Measurements from ENCODE around the gene PRKCE. TPM values are rescaled to one million over a fixed set of nuclear protein-coding genes. Genes with fewer than 3 reads are reported as not detected.

PRKCE gene
- total and polyA plus RNA-seq, 2 donors (not counting 3 experiments of a cell fraction or from before 2014, with no cell fraction given) = 27.9 to 33.9 TPM

DNA sequence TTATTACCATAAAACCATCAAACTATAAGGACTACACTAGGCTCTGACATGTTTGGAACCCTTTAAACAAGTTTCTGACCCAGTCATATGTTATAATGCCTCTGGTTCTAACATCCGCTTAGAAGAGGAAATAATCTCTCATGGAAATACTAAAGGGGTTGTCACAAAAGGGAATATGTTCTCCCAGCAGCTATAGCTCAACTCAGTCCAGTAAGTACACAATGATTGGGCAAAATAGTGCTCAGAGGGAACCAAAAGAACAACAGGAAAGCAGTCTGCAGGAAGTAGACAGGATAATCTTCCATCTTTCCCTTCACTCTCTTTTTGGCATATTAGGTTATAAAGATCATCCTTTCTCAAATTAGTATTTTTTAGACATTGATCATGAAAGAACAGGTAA is 44.7 kb upstream of the PRKCE start:
- H2AFZ ChIP-seq (ENCODE audit: low read depth, low read length) = no peak overlapping the region
- DNase-seq (ENCODE audit: low read depth, low spot score) (peak; percentile 29), FAIRE-seq (peak; percentile 80)
- TF ChIP-seq POLR2AphosphoS5 (IDR thresholded peaks at IDR 0.05; ENCODE audit: insufficient read depth, low read depth, low read length) = no peak
- no peak overlapping the region for H3K4me3 ChIP-seq (replicated peaks in 1 of 3; ENCODE audit: insufficient read depth in 1 of 3, low read depth in 1 of 3, low read length in 3 of 3)
- no peak overlapping the region for H3K9ac ChIP-seq (replicated peaks; ENCODE audit: extremely low read depth, insufficient read depth, low read length)
- H3K79me2 ChIP-seq (ENCODE audit: control insufficient read depth, insufficient read depth, low read length) = peaks cover 22% of the 10 kb centered on the region
- intact Hi-C loops (cut with micrococcal nuclease) (no loop called here), dilution Hi-C loops (cut with MboI; ENCODE audit: extremely low pct_ligation_motif_present, low sequenced_read_pairs) (no loop called here)
- BruUV-seq (replicated peaks) = no TSS peak
- peaks cover 25% of the 10 kb centered on the region for H3K4me1 ChIP-seq (ENCODE audit: control insufficient read depth, extremely low read depth, insufficient read depth, low read length)
- no peaks in the 10 kb centered on the region for H3K9me1 ChIP-seq (replicated peaks; ENCODE audit: control insufficient read depth, extremely low read depth, insufficient read depth, low read length)
- ChIA-PET CTCF (interaction anchor here (0.6 to 3.1 kb wide), 8 partner anchors 11 to 625 kb away, joined by 3 to 35 read pairs (median 5); no protein-coding TSS in a partner anchor), POLR2A (no interaction called here)
- peaks cover under 1% of the 10 kb centered on the region in 2 experiments for H3K36me3 ChIP-seq (ENCODE audit: control insufficient read depth in 2 of 2, extremely low read depth in 1 of 2, insufficient read depth in 2 of 2, low read length in 2 of 2)
- H4K20me1 ChIP-seq (replicated peaks; ENCODE audit: control insufficient read depth, extremely low read depth, insufficient read depth, low read length) = no peaks in the 10 kb centered on the region
- H3K4me2 ChIP-seq (ENCODE audit: insufficient read depth, low read length) = peak overlapping the region; percentile 13
- peak overlapping the region; percentile 10 for H3K27ac ChIP-seq (ENCODE audit: insufficient read depth, low read depth, low read length)
- H3K9me3 ChIP-seq (replicated peaks; ENCODE audit: control insufficient read depth, insufficient read depth, low read length) = no peaks in the 10 kb centered on the region
- H3K27me3 ChIP-seq (ENCODE audit: control insufficient read depth in 2 of 2, insufficient read depth in 2 of 2, low read length in 2 of 2) = no peaks in the 10 kb centered on the region

DNA sequence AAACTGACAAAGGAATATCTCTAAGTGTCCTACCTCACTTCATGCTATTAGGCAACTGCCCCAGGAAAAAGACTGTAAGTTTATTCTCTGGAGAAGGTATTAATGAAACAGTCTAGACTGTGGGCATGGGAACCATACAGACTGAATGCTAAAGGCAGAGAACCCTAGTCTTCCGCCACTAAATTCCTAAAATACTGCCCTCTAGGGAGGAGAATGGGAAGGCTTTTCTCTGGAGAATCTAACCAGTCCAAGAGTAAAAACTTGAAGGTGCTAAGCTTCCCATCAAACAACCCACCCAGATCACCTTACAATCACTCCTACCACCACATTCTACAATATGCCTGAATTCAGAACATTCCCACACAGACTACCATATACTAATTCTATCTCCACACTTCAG is 43.8 kb upstream of the PRKCE start:
- no peak for TF ChIP-seq GATA2 (IDR thresholded peaks at IDR 0.05; ENCODE audit: insufficient read depth, insufficient read length, low read depth, low read length)
- TF ChIP-seq, protein P1, sequence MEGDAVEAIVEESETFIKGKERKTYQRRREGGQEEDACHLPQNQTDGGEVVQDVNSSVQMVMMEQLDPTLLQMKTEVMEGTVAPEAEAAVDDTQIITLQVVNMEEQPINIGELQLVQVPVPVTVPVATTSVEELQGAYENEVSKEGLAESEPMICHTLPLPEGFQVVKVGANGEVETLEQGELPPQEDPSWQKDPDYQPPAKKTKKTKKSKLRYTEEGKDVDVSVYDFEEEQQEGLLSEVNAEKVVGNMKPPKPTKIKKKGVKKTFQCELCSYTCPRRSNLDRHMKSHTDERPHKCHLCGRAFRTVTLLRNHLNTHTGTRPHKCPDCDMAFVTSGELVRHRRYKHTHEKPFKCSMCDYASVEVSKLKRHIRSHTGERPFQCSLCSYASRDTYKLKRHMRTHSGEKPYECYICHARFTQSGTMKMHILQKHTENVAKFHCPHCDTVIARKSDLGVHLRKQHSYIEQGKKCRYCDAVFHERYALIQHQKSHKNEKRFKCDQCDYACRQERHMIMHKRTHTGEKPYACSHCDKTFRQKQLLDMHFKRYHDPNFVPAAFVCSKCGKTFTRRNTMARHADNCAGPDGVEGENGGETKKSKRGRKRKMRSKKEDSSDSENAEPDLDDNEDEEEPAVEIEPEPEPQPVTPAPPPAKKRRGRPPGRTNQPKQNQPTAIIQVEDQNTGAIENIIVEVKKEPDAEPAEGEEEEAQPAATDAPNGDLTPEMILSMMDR (IDR thresholded peaks at IDR 0.05; ENCODE audit: extremely low read depth in 1 of 2, insufficient read depth in 1 of 2, low read depth in 1 of 2, low read length in 2 of 2) = peak; percentile 25 to 28
- H2AFZ ChIP-seq (ENCODE audit: low read depth, low read length) = no peak overlapping the region
- no peaks in the 10 kb centered on the region for H3K36me3 ChIP-seq (ENCODE audit: control insufficient read depth in 2 of 2, extremely low read depth in 1 of 2, insufficient read depth in 2 of 2, low read length in 2 of 2)
- no TSS peak for BruUV-seq (replicated peaks)
- POLR2A ChIA-PET = no interaction called here
- no peak overlapping the region for H3K27ac ChIP-seq (ENCODE audit: insufficient read depth, low read depth, low read length)
- DNase-seq (ENCODE audit: low read depth, low spot score) (peak; percentile 24), FAIRE-seq (peak; percentile 31)
- intact Hi-C loops (cut with micrococcal nuclease) (no loop called here), dilution Hi-C loops (cut with MboI; ENCODE audit: extremely low pct_ligation_motif_present, low sequenced_read_pairs) (no loop called here)
- no peaks in the 10 kb centered on the region for H3K27me3 ChIP-seq (ENCODE audit: control insufficient read depth in 2 of 2, insufficient read depth in 2 of 2, low read length in 2 of 2)
- no peak overlapping the region for H3K4me3 ChIP-seq (replicated peaks in 1 of 3; ENCODE audit: insufficient read depth in 1 of 3, low read depth in 1 of 3, low read length in 3 of 3)
- no peak overlapping the region for H3K4me2 ChIP-seq (ENCODE audit: insufficient read depth, low read length)
- H3K4me1 ChIP-seq (ENCODE audit: control insufficient read depth, extremely low read depth, insufficient read depth, low read length) = peaks cover 34% of the 10 kb centered on the region
- no peaks in the 10 kb centered on the region for H4K20me1 ChIP-seq (replicated peaks; ENCODE audit: control insufficient read depth, extremely low read depth, insufficient read depth, low read length)
- H3K79me2 ChIP-seq (ENCODE audit: control insufficient read depth, insufficient read depth, low read length) = peaks cover 22% of the 10 kb centered on the region
- H3K9me3 ChIP-seq (replicated peaks; ENCODE audit: control insufficient read depth, insufficient read depth, low read length) = no peaks in the 10 kb centered on the region
- CTCF ChIA-PET = interaction anchor here (0.6 to 3.1 kb wide), 8 partner anchors 10 to 626 kb away, joined by 3 to 35 read pairs (median 4); no protein-coding TSS in a partner anchor
- no peak overlapping the region for H3K9ac ChIP-seq (replicated peaks; ENCODE audit: extremely low read depth, insufficient read depth, low read length)
- H3K9me1 ChIP-seq (replicated peaks; ENCODE audit: control insufficient read depth, extremely low read depth, insufficient read depth, low read length) = no peaks in the 10 kb centered on the region
